ENCODE measurements around the gene CEP250. TPM values are rescaled to one million over a fixed set of nuclear protein-coding genes. Genes with fewer than 3 reads are reported as not detected.

Gene CEP250
- total RNA-seq, 2 donors from 2014 or later = 13.0 to 18.9 TPM

DNA sequence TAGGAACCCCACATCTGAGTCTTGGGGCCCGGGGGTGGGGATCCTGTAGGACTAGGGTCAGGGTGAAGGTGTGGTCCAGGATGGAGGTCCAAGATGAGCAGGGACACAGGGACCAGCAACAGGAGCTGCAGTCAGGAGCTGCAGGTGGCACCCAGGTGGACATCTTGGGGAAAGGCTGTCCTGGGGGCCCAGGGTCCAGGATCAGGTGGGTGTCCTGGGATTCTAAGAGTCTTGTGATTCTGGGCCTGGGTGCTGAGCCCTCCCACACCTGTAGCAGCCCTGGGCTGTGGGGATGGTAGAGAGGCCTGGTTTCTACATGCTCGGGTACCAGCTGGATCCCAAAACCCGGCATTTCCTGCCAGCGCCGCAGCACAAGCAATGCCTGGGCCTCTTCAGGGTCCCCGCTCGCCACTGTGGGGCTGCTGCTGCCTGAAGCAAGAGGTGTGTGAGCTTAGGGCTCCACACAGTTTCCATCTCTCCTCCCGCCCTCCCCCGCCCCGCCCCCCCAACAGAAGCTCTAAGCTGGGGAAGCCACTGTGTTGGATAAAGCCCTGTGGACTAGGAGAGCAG lies 107.2 kb downstream of the CEP250 start:
- no peak for TF ChIP-seq CTCF (IDR thresholded peaks at IDR 0.05)
- H3K4me1 ChIP-seq = no peaks in the 10 kb centered on the region
- no peak overlapping the region for H3K4me3 ChIP-seq
- H3K27ac ChIP-seq = no peak overlapping the region
- no peaks in the 10 kb centered on the region for H3K9me3 ChIP-seq
- peaks cover under 1% of the 10 kb centered on the region for H3K36me3 ChIP-seq
- H3K27me3 ChIP-seq = no peaks in the 10 kb centered on the region
- DNase-seq (ENCODE audit: low spot score) = no peak

DNA sequence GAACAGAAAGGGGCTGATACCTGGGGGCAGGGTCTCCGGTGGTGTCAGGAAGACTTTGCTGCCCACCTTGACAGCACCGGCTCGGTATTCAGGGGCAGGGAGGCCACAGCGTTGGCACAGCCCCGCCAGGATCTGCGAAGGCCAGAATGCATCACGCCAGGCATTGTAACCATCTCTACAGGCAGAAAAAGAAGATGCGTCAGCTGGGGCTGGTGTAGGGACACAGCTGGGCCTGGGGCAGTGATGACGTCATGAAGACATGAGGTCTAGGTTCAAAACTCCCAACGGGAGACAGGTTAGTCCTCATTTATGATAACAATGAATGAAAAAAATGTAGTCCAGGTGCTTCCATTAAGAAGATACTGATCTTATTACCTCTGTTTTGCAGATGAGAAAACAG lies 108.4 kb downstream of the CEP250 start:
- H3K27ac ChIP-seq = no peak overlapping the region
- H3K27me3 ChIP-seq = no peaks in the 10 kb centered on the region
- no peaks in the 10 kb centered on the region for H3K9me3 ChIP-seq
- no peaks in the 10 kb centered on the region for H3K36me3 ChIP-seq
- no peak for DNase-seq (ENCODE audit: low spot score)
- no peak for TF ChIP-seq CTCF (IDR thresholded peaks at IDR 0.05)
- H3K4me1 ChIP-seq = no peaks in the 10 kb centered on the region
- no peak overlapping the region for H3K4me3 ChIP-seq

DNA sequence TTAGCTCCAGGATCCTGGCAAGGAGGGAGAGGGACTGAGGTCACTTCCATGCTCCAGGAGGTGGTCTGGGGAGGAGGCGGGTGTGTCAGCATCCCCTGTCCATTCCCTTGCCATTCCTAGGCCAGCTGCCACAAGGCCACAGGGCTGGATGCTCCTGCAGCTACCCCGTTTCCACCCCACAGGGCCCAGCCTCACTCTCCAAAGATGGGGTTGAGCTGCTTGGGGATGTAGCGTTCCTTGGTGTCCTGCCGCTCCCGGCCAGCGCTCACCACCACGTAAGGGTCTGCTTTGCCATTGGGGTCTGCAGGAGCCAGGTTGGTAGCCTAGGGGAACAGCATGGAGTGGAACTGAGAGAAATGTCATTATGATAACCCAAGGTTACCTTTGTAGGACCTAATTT lies 109.5 kb downstream of the CEP250 start:
- Histone ChIP-seq H3K27ac (no peak overlapping the region), H3K9me3 (no peaks in the 10 kb centered on the region), H3K36me3 (no peaks in the 10 kb centered on the region), H3K4me3 (no peak overlapping the region), H3K4me1 (no peaks in the 10 kb centered on the region), H3K27me3 (no peaks in the 10 kb centered on the region)
- no peak for TF ChIP-seq CTCF (IDR thresholded peaks at IDR 0.05)
- no peak for DNase-seq (ENCODE audit: low spot score)

GRCh38 chr20:35568645-35569044 lies 113.2 kb downstream of the CEP250 start:
- TF ChIP-seq CTCF (IDR thresholded peaks at IDR 0.05) = no peak
- no peaks in the 10 kb centered on the region for H3K27me3 ChIP-seq
- H3K4me1 ChIP-seq = no peaks in the 10 kb centered on the region
- no peak overlapping the region for H3K27ac ChIP-seq
- no peaks in the 10 kb centered on the region for H3K36me3 ChIP-seq
- H3K4me3 ChIP-seq = no peak overlapping the region
- peaks cover 5 to 13% of the 10 kb centered on the region in 2 donors for H3K9me3 ChIP-seq
- DNase-seq (ENCODE audit: low spot score) = no peak

MicroRNAs within 50 kb of the gene (microRNA counts, 767-probe panel; counts per million panel counts)
- 0 to 31.0 counts per million in 2 donors for microRNA hsa-miR-1289

Small RNA genes within 50 kb of the gene (microRNA-seq; reads per million reads assigned to microRNA genes)
- 0 reads per million in 2 donors for gene MIR1289-1 (ENCODE audit: borderline number of aligned reads in 2 of 2, borderline replicate concordance in 1 of 2)

Other genes with a start within 250 kb of the CEP250 start
- gene MMP24, start 228.9 kb upstream of the CEP250 start, total RNA-seq = 1 to 10 TPM; 2.2 to 3.8 TPM
- gene MMP24OS, start 177.5 kb upstream of the CEP250 start, total RNA-seq = 10 to 100 TPM; 11.9 to 24.2 TPM
- gene EIF6, start 170.8 kb upstream of the CEP250 start, total RNA-seq = 10 to 100 TPM; 23.0 to 44.3 TPM
- not detected for gene FAM83C, start 163.2 kb upstream of the CEP250 start, total RNA-seq
- gene UQCC1, start 43.6 kb upstream of the CEP250 start, total RNA-seq = 10 to 100 TPM; 33.2 to 53.9 TPM
- 1 to 10 TPM in 1 of 2 donors, under 1 TPM in 1; 0.70 to 2.6 TPM for gene GDF5, start 17.4 kb upstream of the CEP250 start, total RNA-seq
- not detected for gene C20orf173, start 74.1 kb downstream of the CEP250 start, total RNA-seq
- gene ERGIC3, start 86.5 kb downstream of the CEP250 start, total RNA-seq = 100 to 1,000 TPM in 1 of 2 donors, 10 to 100 TPM in 1; 99.9 to 155 TPM
- gene SPAG4, start 160.2 kb downstream of the CEP250 start, total RNA-seq = 1 to 10 TPM; 4.6 to 5.5 TPM
- gene CPNE1, start 209.3 kb downstream of the CEP250 start, total RNA-seq = 10 to 100 TPM; 39.2 to 60.4 TPM
- gene RBM12, start 209.3 kb downstream of the CEP250 start, total RNA-seq = 10 to 100 TPM; 18.4 to 20.9 TPM
- gene NFS1, start 243.8 kb downstream of the CEP250 start, total RNA-seq = 10 to 100 TPM; 24.6 to 38.7 TPM
- 100 to 1,000 TPM; 263 to 409 TPM for gene ROMO1, start 243.8 kb downstream of the CEP250 start, total RNA-seq

All from right atrium auricular region (tissue), 2 donors.